Parathyroid adenoma (tissue), 2 donors: ENCODE results near the gene FADS3.

Experiments used
- H2AFZ ChIP-seq: fragments of 300-600 bp; sonication (generic); one replicate; pipeline ENCODE4 v1.7.0; 2017; ENCODE audit warnings: antibody characterized with exemption, mild to moderate bottlenecking
- H3K27ac ChIP-seq: fragments of 300-600 bp; sonication (generic); one replicate; pipeline ENCODE4 v1.7.0; 2017
- H3K27me3 ChIP-seq: fragments of 300-600 bp; sonication (generic); one replicate; pipeline ENCODE4 v1.7.0; 2017; ENCODE audit warnings: low read length; ENCODE audit not compliant: control insufficient read depth, insufficient read depth
- H3K36me3 ChIP-seq: fragments of 300-600 bp; sonication (generic); one replicate; pipeline ENCODE4 v1.7.0; 2017; ENCODE audit warnings: low read length; ENCODE audit not compliant: control insufficient read depth, insufficient read depth
- H3K4me1 ChIP-seq: fragments of 300-600 bp; sonication (generic); one replicate; pipeline ENCODE4 v1.7.0; 2017; ENCODE audit warnings: control low read depth
- H3K4me2 ChIP-seq: fragments of 300-600 bp; sonication (generic); one replicate; pipeline ENCODE4 v1.7.0; 2017; ENCODE audit warnings: low read length
- H3K4me3 ChIP-seq: fragments of 300-600 bp; sonication (generic); one replicate; pipeline ENCODE4 v1.7.0; 2017; ENCODE audit warnings: low read depth, low read length
- H3K79me2 ChIP-seq: fragments of 300-600 bp; sonication (generic); one replicate; pipeline ENCODE4 v1.7.0; 2017; ENCODE audit warnings: control low read depth
- H3K9ac ChIP-seq: fragments of 300-600 bp; sonication (generic); one replicate; pipeline ENCODE4 v1.7.0; 2017; ENCODE audit warnings: mild to moderate bottlenecking
- H3K9me3 ChIP-seq: fragments of 300-600 bp; sonication (generic); one replicate; pipeline ENCODE4 v1.7.0; 2017; ENCODE audit warnings: low read length; ENCODE audit not compliant: control insufficient read depth
- CTCF ChIP-seq: fragments of 300-600 bp; sonication (generic); IDR thresholded peaks from one replicate; pipeline ENCODE4 v1.7.0; 2017; ENCODE audit warnings: antibody characterized with exemption, mild to moderate bottlenecking
- donor health status: primary hyperparathyroidism.

The FADS3 gene

DNA sequence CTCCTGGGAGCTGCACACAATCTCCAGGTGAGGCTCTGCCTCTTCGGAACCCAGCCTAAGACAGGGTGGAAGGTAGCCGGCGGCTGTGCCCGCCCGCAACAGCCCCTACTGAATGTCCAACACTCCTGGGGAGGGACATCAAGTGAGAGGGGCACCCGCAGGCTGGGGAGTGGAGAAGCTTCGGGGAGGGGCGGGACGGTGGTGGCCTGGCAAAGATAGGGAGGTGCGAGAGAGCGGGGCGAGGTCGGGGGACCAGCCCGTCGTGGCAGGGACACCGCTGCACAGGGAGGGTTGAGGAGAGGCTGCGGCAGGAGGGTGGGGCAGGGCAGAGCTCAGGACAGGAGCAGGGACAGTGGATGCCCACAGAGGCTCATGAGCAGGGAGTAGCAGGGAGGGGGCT is 8.9 kb upstream of the FADS3 start:
- TF ChIP-seq CTCF = no peak
- Histone ChIP-seq H3K4me2 (no peak overlapping the region), H3K27ac (no peak overlapping the region), H3K9me3 (no peaks in the 10 kb centered on the region), H3K9ac (no peak overlapping the region), H2AFZ (no peak overlapping the region), H3K4me1 (no peaks in the 10 kb centered on the region), H3K36me3 (no peaks in the 10 kb centered on the region), H3K27me3 (no peaks in the 10 kb centered on the region), H3K79me2 (no peaks in the 10 kb centered on the region), H3K4me3 (no peak overlapping the region)

DNA sequence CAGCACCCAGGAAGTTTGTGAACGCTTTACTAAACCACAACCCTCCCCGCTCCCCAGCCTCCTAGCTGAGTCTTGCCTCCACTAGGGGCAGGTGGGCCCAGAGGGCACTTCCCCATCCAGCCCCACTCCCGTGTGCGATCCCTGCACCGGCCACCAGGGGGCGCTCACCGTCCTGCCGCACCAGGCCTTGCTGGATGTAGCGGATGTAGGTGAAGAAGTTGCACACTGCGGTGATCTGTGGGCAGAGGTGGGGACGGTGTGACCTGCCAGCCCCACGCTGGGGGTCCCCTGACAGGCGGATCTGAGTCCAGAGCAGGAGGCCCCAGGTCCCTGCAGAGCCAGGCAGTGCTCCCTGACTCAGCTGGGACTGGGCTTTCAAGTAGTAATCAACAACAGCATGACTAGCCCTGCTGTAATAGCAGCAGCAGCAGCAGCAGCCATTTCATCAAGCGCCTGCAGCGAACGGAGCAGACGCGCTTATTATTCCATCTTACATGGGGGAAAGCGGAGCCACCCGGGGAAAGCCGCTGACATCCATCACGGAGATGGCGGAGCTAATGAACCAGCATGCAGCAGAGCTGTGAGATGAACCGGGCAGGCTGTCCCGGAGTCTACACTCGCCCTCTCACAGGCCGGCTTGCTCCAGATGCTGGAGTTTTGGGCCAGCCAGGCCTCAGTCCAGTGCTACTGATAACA is 7.9 kb upstream of the FADS3 start:
- H3K79me2 ChIP-seq = no peaks in the 10 kb centered on the region
- H3K9me3 ChIP-seq = no peaks in the 10 kb centered on the region
- H3K4me2 ChIP-seq = no peak overlapping the region
- no peak overlapping the region for H2AFZ ChIP-seq
- H3K9ac ChIP-seq = no peak overlapping the region
- peak; percentile 94 for TF ChIP-seq CTCF
- no peak overlapping the region for H3K27ac ChIP-seq
- H3K36me3 ChIP-seq = no peaks in the 10 kb centered on the region
- no peaks in the 10 kb centered on the region for H3K27me3 ChIP-seq
- H3K4me1 ChIP-seq = no peaks in the 10 kb centered on the region
- H3K4me3 ChIP-seq = no peak overlapping the region

- H3K36me3 ChIP-seq = no peaks in the 10 kb centered on the region
- H3K4me3 ChIP-seq = no peak overlapping the region
- no peak overlapping the region for H3K27ac ChIP-seq
Observed at GRCh38 chr11:61898247-61898582, 6.9 kb upstream of the FADS3 start.

GRCh38 chr11:61897387-61898246 is 6.3 kb upstream of the FADS3 start:
- Histone ChIP-seq H3K36me3 (no peaks in the 10 kb centered on the region), H3K27me3 (no peaks in the 10 kb centered on the region), H3K4me1 (no peaks in the 10 kb centered on the region), H3K79me2 (no peaks in the 10 kb centered on the region), H2AFZ (no peak overlapping the region), H3K27ac (no peak overlapping the region), H3K4me3 (no peak overlapping the region), H3K9me3 (no peaks in the 10 kb centered on the region), H3K4me2 (no peak overlapping the region), H3K9ac (no peak overlapping the region)
- TF ChIP-seq CTCF = peak; percentile 70

More at GRCh38 chr11:61898247-61898582, 6.9 kb upstream of the FADS3 start:
- no peaks in the 10 kb centered on the region for H3K4me1 ChIP-seq
- no peaks in the 10 kb centered on the region for H3K9me3 ChIP-seq
- H3K27me3 ChIP-seq = no peaks in the 10 kb centered on the region
- no peak overlapping the region for H3K9ac ChIP-seq
- no peak overlapping the region for H2AFZ ChIP-seq
- no peak for TF ChIP-seq CTCF
- no peaks in the 10 kb centered on the region for H3K79me2 ChIP-seq
- H3K4me2 ChIP-seq = no peak overlapping the region
